Trophoblast cell (in vitro differentiated cells and primary cell): ENCODE data around the gene RAB36.

Experiments used
- DNase-seq, 2 donors: peaks; one replicate each; pipeline ENCODE4 v3.0.0-alpha.2; 2016
- H2AFZ ChIP-seq: 2 replicates; pipeline ENCODE4 v1.6.1; 2013; ENCODE audit warnings: low read length, moderate library complexity, mild to moderate bottlenecking; ENCODE audit not compliant: insufficient read depth, poor library complexity
- H2AK5ac ChIP-seq: 2 replicates; pipeline ENCODE4 v1.6.1; 2013; ENCODE audit warnings: mild to moderate bottlenecking, low read length
- H2BK120ac ChIP-seq: 2 replicates; pipeline ENCODE4 v1.6.1; 2013; ENCODE audit warnings: low read length, mild to moderate bottlenecking, moderate library complexity; ENCODE audit not compliant: insufficient read depth, poor library complexity
- H2BK12ac ChIP-seq: 2 replicates; pipeline ENCODE4 v1.6.1; 2013; ENCODE audit warnings: mild to moderate bottlenecking, low read length, moderate library complexity
- H2BK5ac ChIP-seq: 2 replicates; pipeline ENCODE4 v1.6.1; 2013; ENCODE audit warnings: low read length, low read depth, moderate library complexity, mild to moderate bottlenecking; ENCODE audit not compliant: poor library complexity
- H3K14ac ChIP-seq: 2 replicates; pipeline ENCODE4 v1.6.1; 2013; ENCODE audit warnings: mild to moderate bottlenecking, low read length
- H3K18ac ChIP-seq: 2 replicates; pipeline ENCODE4 v1.6.1; 2013; ENCODE audit warnings: mild to moderate bottlenecking, low read length
- H3K23ac ChIP-seq: 2 replicates; pipeline ENCODE4 v1.6.1; 2013; ENCODE audit warnings: low read length
- H3K27ac ChIP-seq: 2 replicates; pipeline ENCODE4 v1.5.1; 2013; ENCODE audit warnings: low read depth, mild to moderate bottlenecking, inconsistent platforms, low read length, moderate library complexity
- H3K27me3 ChIP-seq: 2 replicates; pipeline ENCODE4 v1.6.1; 2013; ENCODE audit warnings: inconsistent platforms, mild to moderate bottlenecking, low read length, moderate library complexity; ENCODE audit not compliant: insufficient read depth
- H3K36me3 ChIP-seq, 2 experiments: 1 replicate in 1 of 2; 2 replicates in 1 of 2; pipeline ENCODE4 v1.6.1; 2013; ENCODE audit warnings: low read length in 2 of 2, mild to moderate bottlenecking in 2 of 2, moderate library complexity in 1 of 2; ENCODE audit not compliant: insufficient read depth in 2 of 2, control insufficient read depth in 1 of 2
- H3K4ac ChIP-seq: 2 replicates; pipeline ENCODE4 v1.6.1; 2013; ENCODE audit warnings: low read depth, mild to moderate bottlenecking, low read length, moderate library complexity
- H3K4me1 ChIP-seq, 2 experiments: 1 replicate in 1 of 2; 2 replicates in 1 of 2; pipeline ENCODE4 v1.6.1; 2013; ENCODE audit warnings: low read length in 2 of 2, mild to moderate bottlenecking in 2 of 2, moderate library complexity in 1 of 2; ENCODE audit not compliant: insufficient read depth in 2 of 2, control insufficient read depth in 1 of 2
- H3K4me2 ChIP-seq: 2 replicates; pipeline ENCODE4 v1.6.1; 2013; ENCODE audit warnings: inconsistent platforms, mild to moderate bottlenecking, low read length, moderate library complexity
- H3K4me3 ChIP-seq: 2 replicates; pipeline ENCODE4 v1.5.1; 2013; ENCODE audit warnings: mild to moderate bottlenecking, low read depth, low read length, inconsistent platforms
- H3K79me1 ChIP-seq: one replicate; pipeline ENCODE4 v1.6.1; 2013; ENCODE audit warnings: low read length
- H3K79me2 ChIP-seq: 2 replicates; pipeline ENCODE4 v1.6.1; 2013; ENCODE audit warnings: low read length, mild to moderate bottlenecking; ENCODE audit not compliant: control insufficient read depth, insufficient read depth, poor library complexity
- H3K9ac ChIP-seq: 2 replicates; pipeline ENCODE4 v1.6.1; 2013; ENCODE audit warnings: mild to moderate bottlenecking, low read length
- H3K9me3 ChIP-seq: 2 replicates; pipeline ENCODE4 v1.6.1; 2013; ENCODE audit warnings: low read depth, mild to moderate bottlenecking, control low read depth, inconsistent platforms, low read length; ENCODE audit not compliant: insufficient read depth
- H4K12ac ChIP-seq: 2 replicates; pipeline ENCODE4 v1.6.1; 2013; ENCODE audit warnings: low read depth, mild to moderate bottlenecking, low read length, moderate library complexity
- H4K8ac ChIP-seq: 2 replicates; pipeline ENCODE4 v1.6.1; 2013; ENCODE audit warnings: low read depth, mild to moderate bottlenecking, low read length, moderate library complexity
- H4K91ac ChIP-seq: one replicate; pipeline ENCODE4 v1.6.1; 2013; ENCODE audit warnings: low read depth, mild to moderate bottlenecking, low read length, moderate library complexity
- WGBS: extraction: QIAGEN DNeasy Blood & Tissue Kit; methylation state at CpG from one replicate; pipeline ENCODE4 v1.1.7; 2013; ENCODE audit warnings: missing lambda C conversion rate; ENCODE audit not compliant: insufficient read length, insufficient coverage; ENCODE audit errors: extremely low coverage; 5-methylcytosine and 5-hydroxymethylcytosine counted together

The RAB36 gene

DNA sequence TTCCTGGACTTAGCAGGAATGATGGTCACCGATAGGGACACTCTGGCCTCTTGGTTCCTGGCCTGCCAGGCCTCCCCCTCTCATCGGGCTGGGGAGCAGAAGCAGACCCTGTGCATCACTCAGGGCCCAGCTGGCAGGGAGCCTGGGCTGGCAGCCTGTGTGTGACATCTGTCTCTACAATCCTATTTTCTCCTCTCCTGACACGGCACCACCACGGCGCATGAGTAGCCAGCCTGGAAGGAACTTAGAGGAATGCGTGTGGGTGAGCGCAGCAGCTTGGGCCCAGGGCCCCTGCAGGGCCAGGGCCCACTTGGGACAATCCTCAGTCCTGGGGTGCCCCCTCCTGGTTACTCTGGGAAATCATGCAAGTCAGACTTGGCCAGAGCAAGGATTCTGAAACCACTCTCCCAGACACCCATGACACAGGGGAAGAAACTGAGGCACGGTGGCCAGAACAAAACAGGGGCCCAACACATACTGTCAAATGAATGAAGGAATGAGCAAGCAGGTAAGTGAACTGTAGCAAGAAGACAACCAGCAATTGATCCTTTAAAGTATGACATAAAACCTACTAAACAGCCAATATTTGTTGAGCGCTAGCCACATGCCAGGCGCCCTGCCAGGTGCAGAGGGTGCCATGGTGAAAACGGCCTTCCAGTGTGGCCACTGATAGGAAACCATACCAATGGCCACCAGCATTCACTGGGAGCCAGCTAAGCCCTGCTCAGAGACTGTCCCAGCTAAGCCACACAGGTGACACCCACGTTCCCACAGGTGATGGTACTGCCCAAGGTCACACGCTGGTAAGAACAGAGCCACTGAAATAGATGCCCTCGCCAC is 16.8 kb upstream of the RAB36 start:
- Histone ChIP-seq H3K23ac (no peak overlapping the region), H4K91ac (no peak overlapping the region), H3K27ac (no peak overlapping the region), H3K36me3 (no peaks in the 10 kb centered on the region), H4K12ac (no peak overlapping the region), H3K4ac (no peak overlapping the region), H2AFZ (no peak overlapping the region), H2AK5ac (no peak overlapping the region), H3K9me3 (no peaks in the 10 kb centered on the region), H2BK120ac (no peak overlapping the region), H3K14ac (no peak overlapping the region), H3K18ac (no peak overlapping the region), H3K4me1 (no peaks in the 10 kb centered on the region), H2BK5ac (no peak overlapping the region), H3K9ac (no peak overlapping the region), H4K8ac (no peak overlapping the region), H3K27me3 (no peaks in the 10 kb centered on the region), H2BK12ac (no peak overlapping the region), H3K79me1 (no peaks in the 10 kb centered on the region), H3K4me2 (no peak overlapping the region), H3K79me2 (no peaks in the 10 kb centered on the region), H3K4me3 (no peak overlapping the region)
- no CpG with 5 or more reads among the region's 14 CpGs for WGBS
- DNase-seq = peak; percentile 79 to 87

DNA sequence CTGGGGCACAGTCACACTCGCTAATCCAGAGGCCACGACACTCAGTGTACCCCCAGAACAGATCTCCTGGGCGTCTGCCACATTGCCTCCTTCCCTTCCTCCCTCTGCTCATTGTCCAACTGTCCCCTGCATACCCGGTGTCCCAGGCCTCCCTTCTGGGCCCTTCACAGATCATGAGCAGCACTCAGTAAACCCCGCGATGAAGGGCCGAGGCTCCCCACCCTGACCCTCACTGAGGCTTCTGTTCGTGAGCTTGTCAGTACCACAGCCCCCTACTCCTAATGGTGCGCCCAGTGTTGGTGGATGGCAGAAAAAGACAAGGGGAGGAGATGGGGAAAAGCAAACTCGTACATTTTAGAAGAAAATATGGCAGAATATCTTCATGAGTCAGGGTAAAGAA is 16.1 kb upstream of the RAB36 start:
- Histone ChIP-seq H3K27ac (no peak overlapping the region), H3K4me3 (no peak overlapping the region), H2BK5ac (no peak overlapping the region), H3K79me2 (no peaks in the 10 kb centered on the region), H3K23ac (no peak overlapping the region), H3K79me1 (no peaks in the 10 kb centered on the region), H3K9ac (no peak overlapping the region), H3K36me3 (no peaks in the 10 kb centered on the region), H2BK120ac (no peak overlapping the region), H3K4me1 (no peaks in the 10 kb centered on the region), H3K9me3 (no peaks in the 10 kb centered on the region), H3K27me3 (no peaks in the 10 kb centered on the region), H4K8ac (no peak overlapping the region), H3K18ac (no peak overlapping the region), H3K4ac (no peak overlapping the region), H2AK5ac (no peak overlapping the region), H3K14ac (no peak overlapping the region), H2AFZ (no peak overlapping the region), H4K91ac (no peak overlapping the region), H2BK12ac (no peak overlapping the region), H3K4me2 (no peak overlapping the region), H4K12ac (no peak overlapping the region)
- WGBS = no CpG with 5 or more reads among the region's 10 CpGs
- DNase-seq = no peak

DNA sequence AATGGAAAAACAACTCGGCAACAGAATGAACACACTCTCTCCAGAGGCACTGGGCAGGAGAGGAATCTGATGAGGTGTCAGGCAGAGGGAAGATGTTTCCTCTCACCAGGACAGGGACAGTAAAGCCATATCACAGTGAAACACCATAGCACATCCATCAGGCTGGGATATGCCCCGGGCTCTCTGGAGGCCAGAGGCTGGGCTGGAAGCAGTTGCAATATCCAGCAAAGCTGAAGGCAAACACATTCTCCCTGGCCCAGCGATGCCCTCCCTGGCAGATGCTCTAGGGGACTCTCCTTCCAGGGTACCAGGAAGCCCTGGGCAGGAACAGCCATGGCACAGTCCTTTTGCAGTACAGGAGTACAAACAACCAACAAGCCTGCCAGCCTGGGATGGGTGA is 14.6 kb upstream of the RAB36 start:
- no peak overlapping the region for H3K4me3 ChIP-seq
- H2BK12ac ChIP-seq = no peak overlapping the region
- H4K91ac ChIP-seq = no peak overlapping the region
- H3K79me1 ChIP-seq = no peaks in the 10 kb centered on the region
- no peak overlapping the region for H3K4ac ChIP-seq
- H3K79me2 ChIP-seq = no peaks in the 10 kb centered on the region
- no peak overlapping the region for H3K23ac ChIP-seq
- no peaks in the 10 kb centered on the region for H3K4me1 ChIP-seq
- no CpG with 5 or more reads among the region's 3 CpGs for WGBS
- H4K12ac ChIP-seq = no peak overlapping the region
- no peaks in the 10 kb centered on the region for H3K9me3 ChIP-seq
- no peak overlapping the region for H2AK5ac ChIP-seq
- no peak overlapping the region for H3K18ac ChIP-seq
- no peaks in the 10 kb centered on the region for H3K36me3 ChIP-seq
- DNase-seq = no peak
- H3K9ac ChIP-seq = no peak overlapping the region
- no peak overlapping the region for H3K14ac ChIP-seq
- H3K27ac ChIP-seq = no peak overlapping the region
- H2AFZ ChIP-seq = no peak overlapping the region
- H2BK120ac ChIP-seq = no peak overlapping the region
- no peak overlapping the region for H3K4me2 ChIP-seq
- no peaks in the 10 kb centered on the region for H3K27me3 ChIP-seq
- H4K8ac ChIP-seq = no peak overlapping the region
- H2BK5ac ChIP-seq = no peak overlapping the region

DNA sequence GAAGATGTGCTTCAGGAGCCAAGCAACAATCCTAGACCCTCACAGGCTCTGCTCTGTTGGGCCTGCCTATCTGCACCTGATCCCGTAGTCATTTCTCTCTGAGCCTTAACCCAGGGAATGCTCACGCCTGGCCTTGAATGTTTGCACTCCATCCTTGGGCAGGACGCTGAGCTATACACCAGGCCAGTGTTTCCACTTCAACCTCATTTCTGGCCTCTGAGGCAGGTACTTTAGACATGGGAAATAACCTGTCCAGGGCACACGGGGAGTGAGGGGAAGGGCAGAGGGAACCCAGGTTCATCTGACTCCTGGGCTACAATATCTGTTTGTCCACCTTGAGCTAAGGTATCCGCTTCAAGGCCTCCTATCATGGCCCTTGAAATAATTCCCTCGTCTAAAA is 13.3 kb upstream of the RAB36 start:
- Histone ChIP-seq H3K27me3 (no peaks in the 10 kb centered on the region), H2AK5ac (no peak overlapping the region)
- no CpG with 5 or more reads among the region's 6 CpGs for WGBS

More for the DNA sequence above, 13.3 kb upstream of the RAB36 start:
- no peak overlapping the region for H3K4me3 ChIP-seq
- H4K8ac ChIP-seq = no peak overlapping the region
- H3K9ac ChIP-seq = no peak overlapping the region
- no peaks in the 10 kb centered on the region for H3K36me3 ChIP-seq
- no peak overlapping the region for H4K91ac ChIP-seq
- H3K4ac ChIP-seq = no peak overlapping the region
- H2BK120ac ChIP-seq = no peak overlapping the region
- no peak overlapping the region for H3K23ac ChIP-seq
- H3K79me1 ChIP-seq = no peaks in the 10 kb centered on the region
- H3K14ac ChIP-seq = no peak overlapping the region
- no peaks in the 10 kb centered on the region for H3K4me1 ChIP-seq
- no peaks in the 10 kb centered on the region for H3K9me3 ChIP-seq
- no peak overlapping the region for H3K27ac ChIP-seq
- H3K18ac ChIP-seq = no peak overlapping the region
- no peak overlapping the region for H3K4me2 ChIP-seq
- H2BK12ac ChIP-seq = no peak overlapping the region
- H2AFZ ChIP-seq = no peak overlapping the region
- no peak overlapping the region for H4K12ac ChIP-seq
- no peaks in the 10 kb centered on the region for H3K79me2 ChIP-seq
- no peak overlapping the region for H2BK5ac ChIP-seq
- DNase-seq = no peak
